Smooth muscle cell (in vitro differentiated cells): ENCODE measurements around the gene SMIM7. TPM values are rescaled to one million over a fixed set of nuclear protein-coding genes. Genes with fewer than 3 reads are reported as not detected.

Source experiments
- polyA plus RNA-seq: library from polyadenylated mRNA; unstranded; fragments of >200 nt; fragmentation: Nextera tagmentation; extraction: Ambion mirVana; gene quantifications from 2 replicates; pipeline ENCODE4 v1.2.1, GENCODE V29; 2016
- total RNA-seq: library from RNA; depleted of rRNA; stranded (reverse); fragments of >200 nt; gene quantifications from 2 replicates; pipeline ENCODE4 v1.2.3, GENCODE V29; 2014

The SMIM7 gene
- total and polyA plus RNA-seq, 2 experiments from 2014 or later = 64.4 to 109 TPM

Other genes with a start within 250 kb of the SMIM7 start
- 12.8 and 16.0 TPM in 2 replicates for gene EPS15L1, start 188.2 kb downstream of the SMIM7 start, total RNA-seq
- gene EPS15L1, start 188.2 kb downstream of the SMIM7 start, polyA plus RNA-seq = 15.6 and 18.8 TPM in 2 replicates
- not detected in 2 replicates for gene CALR3, start 164.0 kb downstream of the SMIM7 start, total RNA-seq
- gene CALR3, start 164.0 kb downstream of the SMIM7 start, polyA plus RNA-seq = not detected in 2 replicates
- gene C19orf44, start 163.8 kb downstream of the SMIM7 start, total RNA-seq = 3.3 and 3.9 TPM in 2 replicates
- 2.5 and 3.4 TPM in 2 replicates for gene C19orf44, start 163.8 kb downstream of the SMIM7 start, polyA plus RNA-seq
- 4.1 and 9.5 TPM in 2 replicates for gene CHERP, start 117.7 kb downstream of the SMIM7 start, total RNA-seq
- 29.2 and 43.4 TPM in 2 replicates for gene CHERP, start 117.7 kb downstream of the SMIM7 start, polyA plus RNA-seq
- 35.3 TPM in 2 replicates for gene SLC35E1, start 87.7 kb downstream of the SMIM7 start, total RNA-seq
- gene SLC35E1, start 87.7 kb downstream of the SMIM7 start, polyA plus RNA-seq = 37.3 and 43.9 TPM in 2 replicates
- gene MED26, start 31.9 kb downstream of the SMIM7 start, total RNA-seq = 6.3 and 13.6 TPM in 2 replicates
- 9.6 and 11.7 TPM in 2 replicates for gene MED26, start 31.9 kb downstream of the SMIM7 start, polyA plus RNA-seq
- 0.45 and 0.81 TPM in 2 replicates for gene TMEM38A, start 995 bp upstream of the SMIM7 start, total RNA-seq
- 0.53 and 1.5 TPM in 2 replicates for gene TMEM38A, start 995 bp upstream of the SMIM7 start, polyA plus RNA-seq
- gene NWD1, start 59.7 kb upstream of the SMIM7 start, total RNA-seq = not detected in 2 replicates
- gene NWD1, start 59.7 kb upstream of the SMIM7 start, polyA plus RNA-seq = not detected in 2 replicates
- 22.4 and 25.1 TPM in 2 replicates for gene SIN3B, start 169.3 kb upstream of the SMIM7 start, total RNA-seq
- 16.5 and 29.2 TPM in 2 replicates for gene SIN3B, start 169.3 kb upstream of the SMIM7 start, polyA plus RNA-seq
- 0.04 and 2.1 TPM in 2 replicates for gene F2RL3, start 228.9 kb upstream of the SMIM7 start, total RNA-seq
- gene F2RL3, start 228.9 kb upstream of the SMIM7 start, polyA plus RNA-seq = 1.2 and 2.2 TPM in 2 replicates